Right atrium auricular region (tissue), 2 donors: ENCODE measurements around the gene RLN1. TPM values are rescaled to one million over a fixed set of nuclear protein-coding genes. Genes with fewer than 3 reads are reported as not detected.

Experiments
- DNase-seq: peaks from one replicate; pipeline ENCODE4 v3.0.0-alpha.2; 2019; ENCODE audit warnings: low spot score
- H3K27ac ChIP-seq, 2 donors: fragments of 200-600 bp; sonication (generic); 1 replicate in 1 of 2; 2 replicates in 1 of 2; pipeline ENCODE4 v1.5.1; 2016 to 2019
- H3K27me3 ChIP-seq, 2 donors: fragments of 200-600 bp; sonication (generic); one replicate each; pipeline versions ENCODE4 v1.5.1 to v1.6.0; 2017 to 2019
- H3K36me3 ChIP-seq: fragments of 200-600 bp; sonication (generic); one replicate; pipeline ENCODE4 v1.5.1; 2016
- H3K4me1 ChIP-seq, 2 donors: fragments of 200-600 bp; sonication (generic); one replicate each; pipeline versions ENCODE4 v1.5.1 to v1.6.0; 2017 to 2019
- H3K4me3 ChIP-seq, 2 donors: fragments of 200-600 bp; sonication (generic); 1 replicate in 1 of 2; 2 replicates in 1 of 2; pipeline ENCODE4 v1.5.1; 2017 to 2019; ENCODE audit warnings: mild to moderate bottlenecking in 1 of 2, moderate library complexity in 1 of 2
- H3K9me3 ChIP-seq, 2 donors: fragments of 200-600 bp; sonication (generic); one replicate each; pipeline ENCODE4 v1.5.1; 2019
- CTCF ChIP-seq, 2 donors: fragments of 200-600 bp; sonication (generic); IDR thresholded peaks; one replicate each; pipeline ENCODE4 v1.5.1; 2019; ENCODE audit warnings: antibody characterized with exemption in 2 of 2
- total RNA-seq, 2 donors: library from RNA; depleted of rRNA; stranded (reverse); fragments of >200 nt; gene quantifications; one replicate each; pipeline ENCODE4 v1.1.0, GENCODE V29; 2016

The RLN1 gene
- total RNA-seq, 2 donors from 2014 or later, result 0.71 TPM; not detected in 1

DNA sequence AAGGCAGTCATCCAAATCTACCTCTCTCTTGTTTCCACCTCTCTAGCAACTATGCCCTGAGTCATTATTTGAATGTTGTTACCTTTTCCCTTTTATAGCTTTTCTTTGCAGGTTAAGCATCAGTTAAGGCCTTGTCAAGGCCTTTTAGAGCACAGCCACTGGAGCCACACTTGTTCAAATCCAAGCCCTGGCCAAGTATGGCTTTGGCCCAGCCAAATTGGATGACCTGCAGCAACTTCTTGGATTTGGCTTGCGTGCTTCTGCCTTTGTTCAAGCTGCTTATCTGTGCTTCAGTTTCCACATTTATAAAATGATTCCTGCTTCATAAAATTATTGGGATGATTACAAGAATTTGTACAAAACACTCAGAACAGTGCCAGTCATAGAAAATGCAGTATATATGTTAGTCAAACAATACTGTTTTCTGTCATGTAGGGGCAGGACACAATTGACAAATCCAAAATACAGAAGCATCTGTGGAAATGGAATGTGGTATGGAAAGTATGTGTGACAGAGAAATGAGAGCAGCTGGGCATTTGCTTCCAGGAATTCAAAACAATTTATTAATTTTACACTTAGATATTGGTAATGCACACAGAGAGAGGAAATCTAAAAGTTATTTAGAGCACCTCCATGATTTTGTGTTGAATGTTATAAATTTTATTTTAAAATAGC lies 17.9 kb upstream of the RLN1 start:
- H3K4me1 ChIP-seq, result peaks cover 0 to 11% of the 10 kb centered on the region in 2 donors
- TF ChIP-seq CTCF (IDR thresholded peaks at IDR 0.05), result no peak
- no peak overlapping the region for H3K27ac ChIP-seq
- no peak overlapping the region for H3K4me3 ChIP-seq
- no peaks in the 10 kb centered on the region for H3K36me3 ChIP-seq
- H3K9me3 ChIP-seq, result no peaks in the 10 kb centered on the region
- no peaks in the 10 kb centered on the region for H3K27me3 ChIP-seq
- no peak for DNase-seq

DNA sequence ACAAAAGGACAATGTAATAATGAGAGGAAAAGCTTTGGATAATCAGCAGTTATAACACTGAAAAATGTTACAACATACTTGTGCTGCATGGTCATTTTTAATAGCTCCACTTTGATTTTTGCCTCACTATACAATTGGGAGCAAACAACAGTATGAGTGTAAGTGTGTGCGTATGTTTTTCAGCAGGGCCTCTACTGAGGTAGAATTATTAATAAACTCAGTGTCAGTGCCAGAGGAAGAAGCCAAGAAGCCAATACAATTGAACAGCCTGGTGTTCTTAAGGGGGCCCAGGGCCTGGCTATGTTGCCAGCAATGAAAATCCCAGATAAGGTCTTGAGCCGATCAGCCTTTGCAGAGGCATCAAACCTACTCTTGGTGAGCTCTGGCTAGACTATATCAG lies 16.1 kb upstream of the RLN1 start:
- no peaks in the 10 kb centered on the region for H3K27me3 ChIP-seq
- DNase-seq, result no peak
- H3K4me1 ChIP-seq, result peaks cover 0 to 11% of the 10 kb centered on the region in 2 donors
- no peaks in the 10 kb centered on the region for H3K9me3 ChIP-seq
- TF ChIP-seq CTCF (IDR thresholded peaks at IDR 0.05), result no peak
- H3K4me3 ChIP-seq, result no peak overlapping the region
- H3K27ac ChIP-seq, result no peak overlapping the region
- H3K36me3 ChIP-seq, result no peaks in the 10 kb centered on the region

GRCh38 chr9:5355226-5355625 lies 15.6 kb upstream of the RLN1 start:
- Histone ChIP-seq H3K27me3 (no peaks in the 10 kb centered on the region), H3K27ac (no peak overlapping the region), H3K4me3 (no peak overlapping the region), H3K36me3 (no peaks in the 10 kb centered on the region), H3K4me1 (peaks cover 0 to 11% of the 10 kb centered on the region in 2 donors), H3K9me3 (no peaks in the 10 kb centered on the region)
- DNase-seq, result no peak
- TF ChIP-seq CTCF (IDR thresholded peaks at IDR 0.05), result no peak

DNA sequence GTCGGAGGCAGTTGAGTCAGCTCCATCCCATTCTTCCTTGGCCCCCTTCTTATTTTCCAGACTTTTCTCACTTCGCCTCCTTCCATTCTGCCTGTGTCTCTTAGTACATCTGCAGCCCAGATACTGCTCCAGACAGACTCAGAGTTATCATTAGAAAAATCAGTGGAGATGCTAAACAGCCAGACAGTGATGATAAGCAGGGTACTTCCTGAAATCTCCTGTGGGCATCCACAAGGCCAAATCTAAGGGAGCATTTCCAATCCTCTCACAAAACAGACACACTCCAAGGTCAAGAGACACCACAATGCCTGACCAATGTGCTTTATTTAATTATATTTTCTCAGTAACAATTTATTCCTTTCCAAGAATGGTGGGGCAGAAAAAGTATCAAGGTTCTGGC lies 14.5 kb upstream of the RLN1 start:
- Histone ChIP-seq H3K36me3 (no peaks in the 10 kb centered on the region), H3K4me1 (peaks cover 0 to 11% of the 10 kb centered on the region in 2 donors), H3K27ac (no peak overlapping the region), H3K9me3 (no peaks in the 10 kb centered on the region), H3K27me3 (no peaks in the 10 kb centered on the region), H3K4me3 (no peak overlapping the region)
- no peak for DNase-seq
- no peak for TF ChIP-seq CTCF (IDR thresholded peaks at IDR 0.05)

DNA sequence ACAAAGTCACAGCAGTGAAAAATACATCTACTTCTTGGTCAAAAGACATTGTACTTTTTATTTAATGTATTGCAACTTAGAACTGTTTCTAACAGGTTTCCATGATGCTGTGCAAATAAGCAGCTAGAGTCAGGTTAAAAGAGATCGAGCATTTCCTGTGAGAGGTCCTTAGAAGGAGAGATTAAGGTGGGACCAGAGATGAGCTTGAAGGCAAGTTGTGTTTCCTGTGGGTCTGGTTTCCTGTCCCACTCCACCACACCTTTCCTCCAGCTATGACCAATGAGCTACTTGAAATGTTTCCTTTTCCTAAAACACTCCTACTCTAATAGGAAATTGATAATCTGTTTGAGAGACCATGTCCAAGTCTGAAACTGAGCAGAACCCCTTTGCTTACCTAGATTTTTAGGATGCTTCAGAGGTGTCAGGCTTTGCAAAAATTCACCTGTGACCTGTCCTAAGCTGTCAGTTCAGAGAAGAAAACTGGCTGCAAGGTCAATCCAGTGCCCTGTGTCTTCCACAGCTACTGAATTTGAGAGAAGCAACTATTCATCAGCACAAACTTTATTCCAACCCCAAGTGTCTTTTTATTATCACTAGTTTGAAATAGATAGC lies 13.1 kb upstream of the RLN1 start:
- no peak for TF ChIP-seq CTCF (IDR thresholded peaks at IDR 0.05)
- H3K4me1 ChIP-seq, result peaks cover 0 to 4% of the 10 kb centered on the region in 2 donors
- no peak overlapping the region for H3K4me3 ChIP-seq
- H3K36me3 ChIP-seq, result no peaks in the 10 kb centered on the region
- H3K27ac ChIP-seq, result no peak overlapping the region
- no peaks in the 10 kb centered on the region for H3K27me3 ChIP-seq
- DNase-seq, result no peak
- H3K9me3 ChIP-seq, result no peaks in the 10 kb centered on the region
